Measurements from ENCODE around the gene ZNF474.

- TF ChIP-seq CTCF (IDR thresholded peaks at IDR 0.05; ENCODE audit: insufficient read depth, low read depth, low read length) (no peak), EZH2 (IDR thresholded peaks at IDR 0.05; ENCODE audit: insufficient read depth, low read length) (no peak)
These were observed 9.0 kb downstream of the ZNF474 start for GRCh38 chr5:122138356-122138755.

Measured in astrocyte (in vitro differentiated cells and primary cell).